ENCODE measurements around the gene OR8B3. TPM values are rescaled to one million over a fixed set of nuclear protein-coding genes. Genes with fewer than 3 reads are reported as not detected.
A peak's percentile ranks its signal among the peaks of the same experiment; 100 is the strongest.
"Not testable (repeated sequence)": the region's sequence is repeated elsewhere in the genome, so short reads cannot be mapped to it uniquely, and the experiment has no call there.

OR8B3 gene
- total RNA-seq (2014; rRNA removed; shearing (Covaris generic)) = not detected in 2 replicates

GRCh38 chr11:124398924-124399323, at the start of gene OR8B3:
TSS of gene OR8B3 (minus strand) at chr11:124399024. CDS start at chr11:124397351, 1,673 bp downstream.
- no peak for DNase-seq (ENCODE audit: low spot score)

GRCh38 chr11:124446916-124447315, 48.1 kb upstream of the OR8B3 start:
- no peak for DNase-seq (ENCODE audit: low spot score)

- no peak for DNase-seq (ENCODE audit: low spot score)
These were observed 46.9 kb upstream of the OR8B3 start, which contains the start of gene OR8B8 for GRCh38 chr11:124445646-124446150. TSS of gene OR8B8 (minus strand) at chr11:124445696. CDS start at chr11:124441085, 4,611 bp downstream.

- DNase-seq (ENCODE audit: low spot score) = no peak
These were observed 44.0 kb upstream of the OR8B3 start for GRCh38 chr11:124442847-124443246.

GRCh38 chr11:124442442-124442841, 43.6 kb upstream of the OR8B3 start:
- DNase-seq (ENCODE audit: low spot score) = no peak

GRCh38 chr11:124441519-124441918, 42.7 kb upstream of the OR8B3 start:
- DNase-seq (ENCODE audit: low spot score) = no peak

- no peak for DNase-seq (ENCODE audit: low spot score)
These were observed 42.3 kb upstream of the OR8B3 start for GRCh38 chr11:124441081-124441480.

GRCh38 chr11:124440608-124441007, 41.8 kb upstream of the OR8B3 start:
- no peak for DNase-seq (ENCODE audit: low spot score)

GRCh38 chr11:124434699-124435098, 35.9 kb upstream of the OR8B3 start:
- DNase-seq (ENCODE audit: low spot score) = no peak

- no peak for DNase-seq (ENCODE audit: low spot score)
These were observed 30.8 kb upstream of the OR8B3 start for GRCh38 chr11:124429599-124429998.

- DNase-seq (ENCODE audit: low spot score) = no peak
These were observed 25.6 kb upstream of the OR8B3 start, which contains the start of gene OR8B4 for GRCh38 chr11:124424384-124424921. TSS of gene OR8B4 (minus strand) at chr11:124424871. CDS start at chr11:124424871, 0 bp downstream.

GRCh38 chr11:124421043-124421442, 22.2 kb upstream of the OR8B3 start:
- DNase-seq (ENCODE audit: low spot score) = no peak

GRCh38 chr11:124415356-124415923, 16.6 kb upstream of the OR8B3 start:
- DNase-seq (ENCODE audit: low spot score) = peak; percentile 14

- DNase-seq (ENCODE audit: low spot score) = no peak
These were observed 11.1 kb upstream of the OR8B3 start for GRCh38 chr11:124409906-124410305.

GRCh38 chr11:124405581-124405980, 6.8 kb upstream of the OR8B3 start:
- DNase-seq (ENCODE audit: low spot score) = no peak

- DNase-seq (ENCODE audit: low spot score) = not testable (repeated sequence)
These were observed 4.4 kb upstream of the OR8B3 start for GRCh38 chr11:124403186-124403585.

- peak; percentile 45 for DNase-seq (ENCODE audit: low spot score)
These were observed 3.6 kb upstream of the OR8B3 start for GRCh38 chr11:124402326-124402922.

- not testable (repeated sequence) for DNase-seq (ENCODE audit: low spot score)
These were observed 2.0 kb downstream of the OR8B3 start for GRCh38 chr11:124396847-124397246.

- no peak for DNase-seq (ENCODE audit: low spot score)
These were observed 4.4 kb downstream of the OR8B3 start for GRCh38 chr11:124394408-124394807.

- DNase-seq (ENCODE audit: low spot score) = no peak
These were observed 14.4 kb downstream of the OR8B3 start, which contains the start of gene OR8B2 for GRCh38 chr11:124384399-124384798. TSS of gene OR8B2 (minus strand) at chr11:124384499. CDS start at chr11:124383343, 1,156 bp downstream.

GRCh38 chr11:124382857-124383256, 16.0 kb downstream of the OR8B3 start:
- not testable (repeated sequence) for DNase-seq (ENCODE audit: low spot score)

- no peak for DNase-seq (ENCODE audit: low spot score)
These were observed 18.2 kb downstream of the OR8B3 start for GRCh38 chr11:124380585-124380984.

GRCh38 chr11:124376280-124376679, 22.5 kb downstream of the OR8B3 start:
- no peak for DNase-seq (ENCODE audit: low spot score)
